ENCODE measurements around the gene GLCE.

GLCE gene

DNA sequence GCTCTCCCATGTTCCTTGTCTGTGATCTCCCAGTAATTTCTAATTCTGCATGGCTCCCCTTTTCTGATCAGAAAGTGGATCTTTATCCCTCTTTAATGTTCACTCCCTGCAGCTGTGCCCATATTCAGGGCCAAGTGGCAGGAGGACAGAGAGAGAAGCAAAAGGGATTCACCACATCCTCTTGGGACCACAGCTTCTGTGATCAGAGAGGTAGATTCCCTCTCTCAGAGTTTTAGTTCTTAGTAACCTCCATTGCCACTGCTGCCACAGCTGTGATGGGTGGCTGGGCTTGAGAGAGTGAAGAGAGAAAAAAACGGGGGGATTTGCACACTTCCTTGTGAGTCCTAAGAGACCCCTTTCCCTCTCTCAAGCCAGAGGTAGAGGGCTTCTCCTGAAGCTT, 49.2 kb downstream of the GLCE start:
- DNase-seq (ENCODE audit: low read depth), result no peak

DNA sequence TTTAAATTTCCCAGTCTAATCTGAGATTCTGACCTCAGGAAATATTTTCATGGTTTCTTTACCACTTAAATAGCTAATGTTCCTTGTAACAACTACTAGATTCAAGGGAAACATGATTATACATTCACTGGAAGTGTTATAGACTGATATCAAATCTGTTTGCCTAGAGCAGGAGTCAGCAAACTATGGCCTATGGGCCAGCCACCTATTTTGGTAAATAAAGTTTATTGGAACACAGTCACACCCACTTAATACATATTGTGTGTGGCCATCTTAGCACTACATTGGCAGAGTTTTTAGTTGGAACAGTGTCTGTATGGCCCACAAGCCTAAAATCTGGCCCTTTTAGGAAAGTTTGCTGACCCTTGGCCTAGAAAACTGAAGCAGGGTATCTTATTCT, 50.1 kb downstream of the GLCE start:
- DNase-seq (ENCODE audit: low read depth), result no peak

GRCh38 chr15:69213786-69214185, 53.4 kb downstream of the GLCE start:
- no peak for DNase-seq (ENCODE audit: low read depth)

- DNase-seq (ENCODE audit: low read depth), result no peak
Observed at GRCh38 chr15:69215314-69216035, 55.0 kb downstream of the GLCE start.

DNA sequence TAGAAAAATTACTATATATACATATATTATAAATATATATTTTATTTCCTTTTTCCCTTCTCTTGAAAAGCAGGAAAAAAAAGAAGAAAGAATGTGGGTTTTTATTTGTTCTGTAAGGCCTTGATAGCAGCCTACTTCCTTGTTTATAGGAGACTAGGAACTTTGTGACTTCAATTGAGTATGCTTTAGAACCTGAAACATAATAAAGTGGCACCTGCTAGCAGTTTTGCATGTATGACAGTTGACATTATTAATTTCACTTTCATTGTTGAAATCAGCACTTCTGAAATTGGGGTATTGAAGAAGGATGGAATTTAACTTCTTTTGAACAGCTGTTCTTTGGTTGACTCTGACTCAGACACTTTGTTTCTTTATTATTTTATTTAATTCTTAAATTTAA, 56.9 kb downstream of the GLCE start:
- no peak for DNase-seq (ENCODE audit: low read depth)

- DNase-seq (ENCODE audit: low read depth), result no peak
Observed at GRCh38 chr15:69219690-69220089, 59.3 kb downstream of the GLCE start.

DNA sequence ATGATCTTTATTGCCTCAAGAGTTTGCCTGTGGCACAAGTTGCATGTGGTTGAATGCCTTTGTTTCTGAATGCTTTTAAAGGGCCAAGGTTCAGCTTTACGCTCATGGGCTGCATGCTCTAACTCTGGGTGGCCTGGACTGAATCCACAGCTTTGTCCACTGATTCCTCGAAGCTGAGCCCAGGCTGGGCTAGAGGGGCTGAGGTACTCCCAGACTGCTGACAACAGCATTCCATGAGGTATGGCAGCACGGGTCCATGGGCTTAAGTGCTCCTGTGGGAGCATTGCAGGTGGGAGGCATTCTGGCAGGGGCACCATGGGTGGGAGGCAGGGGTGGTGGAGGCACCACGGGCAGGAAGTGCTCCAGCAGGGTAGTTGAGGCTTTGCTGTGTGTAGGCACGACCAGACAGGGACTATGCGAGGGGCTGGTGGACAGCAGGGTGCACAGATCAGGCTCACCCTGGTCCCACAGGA, 61.6 kb downstream of the GLCE start:
- DNase-seq (ENCODE audit: low read depth), result no peak

DNA sequence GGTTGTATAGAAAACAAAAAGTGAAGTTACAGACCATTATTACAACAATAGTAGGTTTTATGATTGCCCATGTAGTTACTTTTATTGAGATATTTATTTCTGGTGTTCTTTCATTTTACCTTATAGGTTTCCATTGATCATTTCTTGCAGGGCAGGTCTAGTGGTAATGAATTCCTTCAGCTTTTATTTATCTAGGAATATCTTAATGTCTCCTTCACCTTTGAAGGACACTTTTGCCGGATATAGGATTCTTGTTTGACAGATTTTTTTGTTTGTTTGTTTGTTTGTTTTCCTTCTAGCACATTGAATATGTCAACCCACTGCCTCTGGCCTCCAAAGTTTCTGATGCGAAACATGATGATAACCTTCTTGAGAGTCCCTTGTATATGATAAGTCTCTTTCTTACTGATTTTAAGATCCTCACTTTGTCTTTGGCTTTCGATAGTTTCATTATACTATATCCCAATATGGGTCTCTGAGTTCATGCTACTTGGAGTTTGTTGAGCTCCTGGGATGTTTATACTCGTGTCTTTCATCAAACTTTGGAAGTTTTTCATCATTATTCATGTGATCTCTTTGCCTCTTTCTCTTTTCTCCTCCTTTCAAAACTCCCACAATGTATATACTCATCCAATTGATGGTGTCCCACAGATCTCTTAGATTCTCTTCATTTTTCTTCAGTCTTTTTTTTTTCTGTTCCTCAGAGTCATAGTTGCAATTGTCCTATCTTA, 62.8 kb downstream of the GLCE start:
- DNase-seq (ENCODE audit: low read depth), result no peak

DNA sequence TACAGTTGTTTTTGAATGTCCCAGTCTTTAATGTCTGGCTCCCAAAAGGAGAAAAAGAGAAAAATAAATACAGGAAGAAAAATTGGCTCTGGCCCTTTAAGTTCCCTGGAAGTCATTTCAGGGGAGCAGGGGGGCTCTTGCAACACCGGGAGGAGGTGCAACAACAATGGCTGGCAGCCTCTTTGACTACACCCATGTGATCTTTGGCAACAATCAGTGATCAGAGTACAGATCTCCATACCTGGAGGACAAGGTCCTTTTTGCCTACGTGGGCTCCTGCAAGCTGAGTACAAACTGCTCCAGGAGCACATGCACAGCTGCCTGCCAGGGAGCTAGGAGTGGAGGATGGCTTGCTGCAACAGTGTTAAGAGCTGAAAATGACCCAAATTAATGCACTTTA, 63.9 kb downstream of the GLCE start:
- no peak for DNase-seq (ENCODE audit: low read depth)

DNA sequence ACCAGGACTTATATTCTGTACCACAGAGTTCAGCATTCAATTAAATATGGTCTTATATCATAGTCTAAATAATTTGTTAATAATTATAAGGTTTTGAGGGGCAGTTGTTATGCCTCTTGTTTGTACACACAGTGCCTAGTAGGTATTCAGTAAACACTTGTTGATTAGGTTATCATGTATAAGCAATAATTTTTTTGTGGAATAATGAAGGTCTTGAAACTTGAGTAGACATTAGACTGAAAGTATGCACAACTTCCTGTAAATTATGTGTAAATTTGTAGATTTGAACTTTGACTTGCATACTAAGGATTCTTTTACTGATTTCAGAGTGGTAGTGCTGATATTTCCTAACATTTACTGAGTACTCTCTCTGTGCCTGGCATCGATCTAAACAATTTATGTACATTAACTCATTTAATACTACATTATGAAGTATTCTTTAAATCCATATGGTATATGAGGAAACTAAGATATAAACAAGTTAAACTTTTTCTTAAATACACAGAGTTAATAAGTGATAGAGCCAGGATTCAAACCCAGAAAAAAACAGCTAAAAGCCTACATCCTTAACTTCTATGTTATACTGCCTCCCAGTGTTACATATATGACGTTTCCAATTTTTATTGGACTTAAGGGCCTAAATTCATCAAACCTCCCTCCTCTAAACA, 65.1 kb downstream of the GLCE start:
- DNase-seq (ENCODE audit: low read depth), result no peak

GRCh38 chr15:69226023-69226355, 65.6 kb downstream of the GLCE start:
- no peak for DNase-seq (ENCODE audit: low read depth)

DNA sequence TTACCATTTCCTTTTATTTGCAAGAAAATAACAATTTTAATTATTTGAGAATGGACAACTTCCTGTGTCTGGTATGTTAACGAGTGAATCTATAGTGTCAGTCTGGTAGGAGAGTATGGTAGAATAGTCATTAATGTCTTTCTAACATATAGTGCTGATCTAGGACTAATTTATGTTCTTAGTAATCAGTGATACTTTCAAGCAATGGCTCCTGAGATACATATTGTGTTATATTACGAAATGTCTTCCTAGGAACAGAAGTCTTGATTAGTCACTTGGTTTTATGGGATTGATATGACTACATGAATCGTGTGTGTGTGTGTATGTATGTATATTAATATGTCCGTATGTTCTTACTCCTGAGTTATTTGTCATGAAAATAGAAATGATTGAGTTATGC, 71.7 kb downstream of the GLCE start:
- no peak for DNase-seq (ENCODE audit: low read depth)

GRCh38 chr15:69232765-69233164, 72.3 kb downstream of the GLCE start:
- no peak for DNase-seq (ENCODE audit: low read depth)

- DNase-seq (ENCODE audit: low read depth), result no peak
Observed at GRCh38 chr15:69234676-69235075, 74.2 kb downstream of the GLCE start.

DNA sequence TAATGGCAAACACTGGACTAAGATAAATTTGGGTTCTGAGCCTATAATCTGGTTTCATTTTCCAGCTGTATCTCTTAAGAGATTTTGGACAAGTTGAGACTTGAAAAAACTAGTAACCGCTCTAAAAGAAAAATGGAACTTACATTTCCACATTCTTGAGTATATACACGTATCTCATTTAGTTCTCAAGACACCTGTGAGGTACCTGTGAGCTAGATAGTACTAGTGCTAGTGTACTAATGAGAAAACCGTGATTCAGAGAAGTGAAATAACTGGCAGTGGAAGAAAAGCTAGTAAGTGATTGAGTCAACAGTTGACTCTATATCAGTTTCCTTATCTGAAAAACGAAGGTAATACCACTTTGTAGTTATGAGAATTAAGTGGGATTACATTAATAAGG, 76.1 kb downstream of the GLCE start:
- no peak for DNase-seq (ENCODE audit: low read depth)

DNA sequence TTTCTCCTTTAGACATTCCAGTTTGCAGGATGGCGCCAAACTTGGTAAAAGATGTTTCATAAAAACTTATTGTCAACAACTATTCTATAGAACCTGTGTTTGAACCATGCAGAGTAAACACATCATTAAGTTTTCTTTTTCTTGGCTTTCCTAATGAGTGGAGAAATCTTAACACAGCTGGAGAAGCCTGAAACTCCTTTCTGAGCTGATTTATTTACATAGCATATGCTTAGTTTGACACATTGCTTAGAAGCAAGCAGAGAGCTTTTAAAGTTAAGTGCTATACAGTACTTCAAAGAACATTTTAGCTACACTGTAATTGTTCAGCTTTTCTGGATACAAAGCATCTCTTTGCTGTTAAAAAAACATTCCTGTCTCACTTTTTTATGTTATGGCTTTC, 77.3 kb downstream of the GLCE start:
- no peak for DNase-seq (ENCODE audit: low read depth)

GRCh38 chr15:69244798-69245197, 84.4 kb downstream of the GLCE start:
- no peak for DNase-seq (ENCODE audit: low read depth)

DNA sequence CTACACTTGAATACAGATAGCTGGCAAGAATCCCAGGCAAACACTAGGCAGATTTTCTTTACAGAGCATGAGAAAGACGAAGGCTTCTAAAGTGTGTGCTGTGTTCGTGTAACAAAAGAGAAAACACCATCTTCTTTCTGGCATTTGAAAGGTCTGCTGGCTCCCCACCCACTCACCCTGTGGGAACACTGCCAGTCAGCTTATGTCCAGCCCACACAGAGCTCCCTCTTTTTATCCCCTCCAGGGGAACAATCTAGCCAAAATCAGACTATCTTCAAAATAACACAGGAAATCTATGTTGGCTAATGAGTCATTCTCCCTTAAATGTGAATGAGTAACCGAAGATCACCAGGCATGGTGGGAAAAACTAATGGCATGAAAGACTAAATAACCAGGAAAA, 92.7 kb downstream of the GLCE start:
- peak; percentile 45 for DNase-seq (ENCODE audit: low read depth)

DNA sequence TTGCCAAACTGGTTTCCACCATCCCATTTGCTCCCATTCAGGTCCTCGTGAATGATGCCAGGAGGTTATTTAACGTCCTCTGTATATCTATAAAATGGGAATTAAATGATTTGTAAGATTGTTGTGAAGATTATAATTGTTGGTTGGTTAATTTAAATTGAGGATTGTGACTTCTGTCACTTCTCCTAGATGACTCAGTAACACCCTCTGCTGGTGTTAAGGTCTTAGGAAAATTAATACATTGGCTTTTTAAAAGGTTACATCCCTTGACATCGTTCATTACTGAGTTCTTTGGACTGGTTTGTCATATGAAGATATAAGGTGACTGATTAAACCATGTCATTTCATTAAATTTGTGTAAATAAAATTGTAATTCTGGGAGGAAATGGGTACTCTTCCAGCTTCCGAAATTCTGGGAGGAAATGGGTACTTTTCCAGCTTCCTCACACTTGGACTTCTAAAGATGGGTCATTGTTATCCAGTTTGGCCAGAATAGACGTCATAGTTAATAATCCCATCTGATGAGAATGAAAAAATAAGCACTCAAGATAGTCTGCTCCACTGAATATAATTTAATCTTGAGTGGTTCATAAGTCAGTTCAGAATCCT, 105.0 kb downstream of the GLCE start:
- DNase-seq (ENCODE audit: low read depth), result no peak

DNA sequence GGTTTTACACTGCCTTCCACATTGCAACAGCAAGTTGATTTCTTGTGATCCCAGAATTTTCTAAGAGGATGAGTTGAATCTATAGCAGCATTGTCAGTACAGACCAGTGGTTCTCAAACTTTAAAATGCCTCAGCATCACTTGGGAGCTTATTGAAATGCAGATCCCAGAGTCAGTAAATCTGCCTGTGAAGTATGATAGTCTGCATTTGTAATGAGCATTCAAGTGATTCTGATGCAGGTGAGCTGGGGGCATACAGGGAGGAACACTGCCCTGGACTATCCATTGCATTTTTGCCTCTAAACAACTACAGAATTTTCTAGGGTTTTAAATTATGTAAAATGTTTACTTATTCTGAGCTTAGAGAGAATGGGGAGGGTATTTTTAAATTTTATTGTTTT, 110.8 kb downstream of the GLCE start:
- DNase-seq (ENCODE audit: low read depth), result no peak

DNA sequence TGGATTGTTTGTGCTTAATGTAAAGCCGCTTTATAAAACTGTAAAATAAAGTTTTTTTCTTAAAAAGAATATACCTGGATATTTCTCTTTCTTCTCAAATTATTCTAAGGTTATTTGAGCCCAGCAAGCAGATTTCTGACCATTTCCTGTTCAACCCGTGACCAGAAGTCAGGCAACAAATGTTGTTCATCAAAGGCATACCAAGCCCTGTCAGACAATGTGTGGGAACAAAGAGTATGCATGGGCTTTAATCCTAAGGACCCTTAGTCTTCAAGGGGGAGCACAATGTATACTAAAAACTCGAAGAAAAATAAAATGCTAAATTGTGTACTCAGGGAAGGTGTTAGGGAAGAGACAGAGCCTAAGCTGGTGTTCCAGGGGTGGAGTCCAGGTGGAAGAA, 111.7 kb downstream of the GLCE start:
- DNase-seq (ENCODE audit: low read depth), result no peak

- DNase-seq (ENCODE audit: low read depth), result no peak
Observed at GRCh38 chr15:69272891-69273290, 112.5 kb downstream of the GLCE start.

DNA sequence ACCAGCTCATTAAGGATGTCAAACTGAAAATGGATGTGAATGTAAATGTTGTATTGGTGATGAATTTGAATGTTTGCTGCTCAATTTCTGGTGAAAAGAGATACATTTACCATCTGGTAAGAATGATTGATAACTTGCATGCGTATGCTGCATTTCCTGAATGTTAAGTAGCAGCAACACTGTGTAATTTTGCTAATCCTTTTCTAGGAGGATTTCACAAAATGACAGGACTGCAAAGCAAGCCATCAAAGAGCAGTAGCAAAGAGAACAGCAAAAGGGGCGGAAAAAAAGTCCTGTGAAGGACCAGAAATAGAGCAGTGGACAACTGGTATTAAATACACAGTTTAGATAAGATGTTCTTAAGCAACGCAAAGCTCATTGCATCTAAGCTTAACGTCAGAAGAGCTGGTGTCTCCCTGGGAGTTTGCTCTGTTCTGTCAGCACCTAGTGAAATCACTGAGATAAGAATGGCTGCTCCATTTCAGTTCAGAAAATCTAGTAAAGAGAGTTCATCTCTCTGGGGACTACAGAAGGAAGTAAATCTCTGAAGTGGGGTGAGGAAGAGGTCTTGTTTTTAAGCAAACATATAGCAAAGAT, 114.7 kb downstream of the GLCE start:
- no peak for DNase-seq (ENCODE audit: low read depth)

All from GM04503 (cell line).